ENCODE results near the gene THAP7. TPM values are rescaled to one million over a fixed set of nuclear protein-coding genes. Genes with fewer than 3 reads are reported as not detected.

The THAP7 gene
- total and polyA plus RNA-seq, 12 donors: 15.7 to 189 (median 48.6) TPM

GRCh38 chr22:21047730-21048129 is 45.8 kb upstream of the THAP7 start:
- Histone ChIP-seq H3K4me1 (replicated peaks in 1 of 2) (peaks cover 13 to 24% of the 10 kb centered on the region in 2 donors), H3K4me3 (no peak overlapping the region), H3K36me3 (replicated peaks in 1 of 2) (no peaks in the 10 kb centered on the region), H3K27me3 (no peaks in the 10 kb centered on the region), H3K9me3 (replicated peaks in 1 of 3) (no peaks in the 10 kb centered on the region), H3K27ac (no peak overlapping the region)
- TF ChIP-seq CTCF (IDR thresholded peaks at IDR 0.05): no peak
- no peak for TF ChIP-seq POLR2A (IDR thresholded peaks at IDR 0.05)
- intact Hi-C loops (cut with DNase I): no loop called here
- DNase-seq: no peak
- WGBS, 4 donors: 83 to 100% (median 95%) methylated on average over 2 to 7 of the region's 7 CpGs

DNA sequence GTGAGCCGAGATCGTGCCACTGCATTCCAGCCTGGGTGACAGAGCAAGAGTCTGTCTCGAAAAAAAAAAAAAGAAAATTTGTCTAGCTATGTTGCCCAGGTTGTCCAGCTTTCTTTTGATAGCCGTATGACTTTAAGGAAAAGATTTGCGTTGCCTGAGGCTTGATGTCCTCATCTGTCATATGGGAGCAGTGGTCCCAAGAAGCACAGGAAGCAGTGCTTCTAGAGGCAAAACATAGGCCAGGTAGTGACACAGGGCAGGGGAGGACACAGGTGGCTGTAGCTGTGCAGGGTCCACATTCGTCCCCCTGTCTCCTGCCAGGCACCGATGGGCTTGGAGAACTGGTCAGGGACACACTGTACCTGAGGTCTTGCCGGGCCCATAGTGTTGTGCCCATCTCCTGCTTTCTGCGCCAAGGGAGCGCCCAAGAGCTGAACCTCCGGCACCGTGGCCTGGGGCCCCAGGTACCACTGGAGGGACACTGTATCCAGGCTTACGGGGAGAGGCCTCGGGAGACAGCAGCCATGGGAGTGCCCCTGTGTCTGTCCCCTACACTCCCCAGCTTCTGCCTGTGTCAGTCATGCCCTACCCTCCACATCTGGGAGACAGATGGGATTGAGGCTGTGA is 45.2 kb upstream of the THAP7 start:
- Histone ChIP-seq H3K27ac (no peak overlapping the region), H3K27me3 (no peaks in the 10 kb centered on the region), H3K9me3 (replicated peaks in 1 of 3) (no peaks in the 10 kb centered on the region), H3K36me3 (replicated peaks in 1 of 2) (no peaks in the 10 kb centered on the region), H3K4me3 (no peak overlapping the region), H3K4me1 (replicated peaks in 1 of 2) (peaks cover 13 to 24% of the 10 kb centered on the region in 2 donors)
- DNase-seq: no peak
- intact Hi-C loops (cut with DNase I): no loop called here
- WGBS, 4 donors: 81 to 98% (median 90%) methylated on average over 7 to 14 of the region's 14 CpGs
- no peak for TF ChIP-seq POLR2A (IDR thresholded peaks at IDR 0.05)
- TF ChIP-seq CTCF (IDR thresholded peaks at IDR 0.05): no peak

- no peaks in the 10 kb centered on the region for H3K27me3 ChIP-seq
- WGBS, 4 donors: 6 to 17% (median 11%) methylated on average over 18 to 47 of the region's 47 CpGs
- peak; percentile 91 to 97 (median 93) for DNase-seq
- intact Hi-C loops (cut with DNase I): no loop called here
- H3K36me3 ChIP-seq (replicated peaks in 1 of 2): no peaks in the 10 kb centered on the region
- TF ChIP-seq CTCF (IDR thresholded peaks at IDR 0.05) (no peak), POLR2A (IDR thresholded peaks at IDR 0.05) (no peak)
- peak within 1 kb of the TSS in 2 of 4 donors; percentile 31 to 52 for H3K4me3 ChIP-seq
- no peaks in the 10 kb centered on the region for H3K9me3 ChIP-seq (replicated peaks in 1 of 3)
- peak within 1 kb of the TSS in 2 of 5 donors; percentile 54 to 56 for H3K27ac ChIP-seq
- H3K4me1 ChIP-seq (replicated peaks in 1 of 2): peaks cover 13 to 24% of the 10 kb centered on the region in 2 donors
Observed at GRCh38 chr22:21045585-21046294, 43.8 kb upstream of the THAP7 start, which contains the start of gene LRRC74B. Gene LRRC74B (plus strand): TSS chr22:21045946. CDS start chr22:21045987, 41 bp downstream.

- peak; percentile 43 to 82 (median 59) for DNase-seq
- intact Hi-C loops (cut with DNase I): no loop called here
- peak overlapping the region in 2 of 5 donors; percentile 54 to 56 for H3K27ac ChIP-seq
- H3K4me3 ChIP-seq: peak overlapping the region in 2 of 4 donors; percentile 31 to 52
- 7 to 16% (median 9%) methylated on average over 10 to 15 of the region's 15 CpGs for WGBS, 4 donors
- H3K36me3 ChIP-seq (replicated peaks in 1 of 2): no peaks in the 10 kb centered on the region
- TF ChIP-seq CTCF (IDR thresholded peaks at IDR 0.05) (no peak), POLR2A (IDR thresholded peaks at IDR 0.05) (no peak)
- no peaks in the 10 kb centered on the region for H3K9me3 ChIP-seq (replicated peaks in 1 of 3)
- no peaks in the 10 kb centered on the region for H3K27me3 ChIP-seq
- H3K4me1 ChIP-seq (replicated peaks in 1 of 2): peaks cover 13 to 24% of the 10 kb centered on the region in 2 donors
Observed at GRCh38 chr22:21044931-21045584, 43.1 kb upstream of the THAP7 start.

Measured in adrenal gland (tissue), 12 donors.